ENCODE results near the gene TREML1.

GRCh38 chr6:41161851-41162552 is 7.9 kb upstream of the TREML1 start:
- no peak for TF ChIP-seq POLR2AphosphoS5 (IDR thresholded peaks at IDR 0.05)
- no peak for TF ChIP-seq CTCF (IDR thresholded peaks at IDR 0.05)
- TF ChIP-seq POLR2A (IDR thresholded peaks at IDR 0.05): no peak
